ENCODE measurements around the gene KLHDC8A.
"Not testable (repeated sequence)": the region's sequence is repeated elsewhere in the genome, so short reads cannot be mapped to it uniquely, and the experiment has no call there.

The KLHDC8A gene

GRCh38 chr1:205356440-205357139 lies at the start of gene KLHDC8A:
TSS of gene KLHDC8A (minus strand) at chr1:205356922. CDS start at chr1:205343604, 13,318 bp downstream.
- FAIRE-seq (no peak), DNase-seq (ENCODE audit: insufficient read length, low spot score) (no peak)

- not testable (repeated sequence) for DNase-seq (ENCODE audit: insufficient read length, low spot score); FAIRE-seq
These were observed 49.5 kb upstream of the KLHDC8A start for GRCh38 chr1:205406252-205406651.

- not testable (repeated sequence) for FAIRE-seq; DNase-seq (ENCODE audit: insufficient read length, low spot score)
These were observed 47.8 kb upstream of the KLHDC8A start for GRCh38 chr1:205404484-205404883.

DNA sequence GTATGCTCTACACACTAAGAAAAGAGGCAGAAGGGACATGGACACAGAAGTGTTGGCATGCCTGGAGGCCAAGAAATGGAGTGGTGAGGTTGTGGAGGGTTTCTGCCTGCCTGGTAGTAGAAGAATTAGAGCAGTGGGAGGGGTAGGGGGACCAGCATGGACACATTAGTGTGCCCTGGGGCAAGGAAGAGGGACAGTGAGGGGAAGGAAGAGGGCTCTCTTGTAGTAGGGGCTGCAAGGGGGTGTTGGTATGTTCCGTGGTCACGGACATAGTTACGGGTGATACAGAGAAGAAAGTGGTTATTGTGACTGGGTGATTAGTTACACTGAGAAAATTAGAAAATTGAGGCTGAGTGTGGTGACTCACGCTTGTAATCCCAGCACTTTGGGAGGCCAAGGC lies 41.9 kb upstream of the KLHDC8A start:
- DNase-seq (ENCODE audit: insufficient read length, low spot score), result no peak
- FAIRE-seq, result no peak

GRCh38 chr1:205396967-205397616 lies 40.4 kb upstream of the KLHDC8A start:
- no peak for FAIRE-seq
- peak; percentile 69 for DNase-seq (ENCODE audit: insufficient read length, low spot score)

DNA sequence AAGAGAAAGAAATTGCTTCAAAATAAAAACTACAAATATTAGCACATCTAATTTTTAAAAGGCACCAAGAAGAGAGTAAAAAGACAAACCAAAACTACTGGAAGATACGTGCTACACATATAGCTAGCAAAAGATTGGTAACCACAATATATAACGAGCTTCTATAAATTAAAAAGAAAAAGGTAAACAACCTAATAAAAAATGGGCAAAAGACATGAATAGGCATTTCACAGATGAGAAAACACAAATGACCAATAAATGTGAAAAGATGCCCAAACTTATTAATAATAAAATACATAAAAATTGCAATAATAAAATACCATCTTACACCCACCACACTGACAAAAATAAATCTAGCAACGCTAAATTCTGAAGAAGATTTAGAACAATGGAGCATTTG lies 38.9 kb upstream of the KLHDC8A start:
- no peak for DNase-seq (ENCODE audit: insufficient read length, low spot score)
- no peak for FAIRE-seq

GRCh38 chr1:205392650-205393049 lies 35.9 kb upstream of the KLHDC8A start:
- FAIRE-seq (no peak), DNase-seq (ENCODE audit: insufficient read length, low spot score) (no peak)

DNA sequence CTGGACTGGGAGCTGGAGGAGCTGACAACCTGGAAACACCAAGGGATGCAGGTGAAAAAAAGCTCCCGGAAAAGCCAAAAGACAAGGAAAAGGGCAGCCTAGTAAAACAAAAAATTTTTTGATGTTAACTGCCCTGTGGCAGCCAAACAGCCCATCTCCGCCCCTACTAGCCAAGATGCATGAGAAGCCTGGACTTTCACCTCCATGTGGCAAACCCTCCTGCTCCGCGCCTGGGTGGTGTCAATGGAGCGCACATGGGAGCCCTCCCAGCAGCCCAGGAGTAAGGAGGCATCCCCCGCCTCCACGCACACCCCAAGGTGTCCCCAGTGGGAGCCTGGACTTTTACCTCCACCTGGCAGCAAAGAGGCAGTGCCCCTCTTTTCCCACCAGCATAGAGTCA lies 34.7 kb upstream of the KLHDC8A start:
- FAIRE-seq (no peak), DNase-seq (ENCODE audit: insufficient read length, low spot score) (no peak)

- no peak for FAIRE-seq
These were observed 31.1 kb upstream of the KLHDC8A start for GRCh38 chr1:205387845-205388244.

GRCh38 chr1:205382990-205383389 lies 26.3 kb upstream of the KLHDC8A start:
- not testable (repeated sequence) for FAIRE-seq; DNase-seq (ENCODE audit: insufficient read length, low spot score)

More at GRCh38 chr1:205387845-205388244, 31.1 kb upstream of the KLHDC8A start:
- no peak for DNase-seq (ENCODE audit: insufficient read length, low spot score)

GRCh38 chr1:205382561-205382960 lies 25.8 kb upstream of the KLHDC8A start:
- DNase-seq (ENCODE audit: insufficient read length, low spot score), result no peak
- FAIRE-seq, result no peak

GRCh38 chr1:205381305-205381704 lies 24.6 kb upstream of the KLHDC8A start:
- no peak for DNase-seq (ENCODE audit: insufficient read length, low spot score)
- FAIRE-seq, result no peak

DNA sequence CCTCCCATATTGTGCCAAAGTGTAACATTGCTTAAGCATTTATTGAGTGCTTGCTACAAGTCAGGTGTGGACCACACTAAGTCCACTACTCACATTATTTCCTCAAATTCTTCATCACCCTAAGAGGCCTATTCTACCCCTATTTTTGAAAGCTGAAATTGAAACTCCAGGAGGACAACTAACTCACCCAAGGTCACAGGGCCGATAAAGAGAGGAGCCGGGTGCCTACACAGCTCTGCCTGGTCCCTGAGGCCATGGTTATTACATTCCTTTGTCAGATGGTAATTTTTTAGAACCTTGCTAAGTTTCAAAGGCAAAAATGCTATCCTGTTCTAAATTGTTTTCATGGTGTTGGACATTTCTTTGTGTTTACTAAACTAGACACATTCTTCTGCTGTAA lies 24.2 kb upstream of the KLHDC8A start:
- no peak for FAIRE-seq

GRCh38 chr1:205379056-205379455 lies 22.3 kb upstream of the KLHDC8A start:
- no peak for DNase-seq (ENCODE audit: insufficient read length, low spot score)
- FAIRE-seq, result no peak

More for the DNA sequence above, 24.2 kb upstream of the KLHDC8A start:
- DNase-seq (ENCODE audit: insufficient read length, low spot score), result no peak

GRCh38 chr1:205377355-205377754 lies 20.6 kb upstream of the KLHDC8A start:
- FAIRE-seq, result no peak

GRCh38 chr1:205376739-205377138 lies 20.0 kb upstream of the KLHDC8A start:
- DNase-seq (ENCODE audit: insufficient read length, low spot score) (no peak), FAIRE-seq (no peak)

More at GRCh38 chr1:205377355-205377754, 20.6 kb upstream of the KLHDC8A start:
- DNase-seq (ENCODE audit: insufficient read length, low spot score), result no peak

DNA sequence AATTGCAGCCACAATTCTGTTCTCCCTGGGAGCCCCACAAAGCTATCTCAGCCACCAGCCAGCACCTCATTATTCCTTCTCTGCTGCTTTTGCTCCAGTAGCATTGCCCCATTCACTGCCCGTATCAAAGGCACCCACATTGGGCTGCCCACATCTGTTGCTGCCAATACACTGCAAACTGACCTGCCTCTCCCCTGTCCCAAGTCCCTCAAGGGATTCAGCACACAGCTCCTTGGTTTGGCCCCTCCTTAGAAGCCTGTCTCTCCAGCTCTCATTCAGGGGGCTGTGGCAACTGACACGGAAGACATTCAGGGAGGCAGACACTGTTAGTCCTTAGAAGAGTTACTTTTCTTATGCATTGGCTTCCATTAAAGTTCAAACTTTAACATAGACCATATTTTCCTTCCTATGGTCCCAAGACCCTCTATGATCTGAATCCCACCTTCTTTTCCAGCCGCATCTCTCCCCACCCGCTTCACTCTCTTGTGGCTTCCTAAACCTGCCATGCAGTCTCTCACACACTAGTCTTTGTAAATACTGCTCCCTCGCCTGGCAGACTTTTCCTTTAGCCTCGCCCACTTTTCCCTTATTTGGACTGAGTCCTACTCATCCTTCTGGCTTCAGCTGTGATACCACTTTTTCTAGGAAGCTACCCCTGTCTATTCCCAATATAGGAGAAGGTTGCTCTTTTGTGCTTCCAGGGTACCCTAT lies 19.3 kb upstream of the KLHDC8A start:
- peak; percentile 54 for DNase-seq (ENCODE audit: insufficient read length, low spot score)
- FAIRE-seq, result no peak

- FAIRE-seq (no peak), DNase-seq (ENCODE audit: insufficient read length, low spot score) (peak; percentile 47)
These were observed 17.7 kb upstream of the KLHDC8A start for GRCh38 chr1:205374210-205375078.

DNA sequence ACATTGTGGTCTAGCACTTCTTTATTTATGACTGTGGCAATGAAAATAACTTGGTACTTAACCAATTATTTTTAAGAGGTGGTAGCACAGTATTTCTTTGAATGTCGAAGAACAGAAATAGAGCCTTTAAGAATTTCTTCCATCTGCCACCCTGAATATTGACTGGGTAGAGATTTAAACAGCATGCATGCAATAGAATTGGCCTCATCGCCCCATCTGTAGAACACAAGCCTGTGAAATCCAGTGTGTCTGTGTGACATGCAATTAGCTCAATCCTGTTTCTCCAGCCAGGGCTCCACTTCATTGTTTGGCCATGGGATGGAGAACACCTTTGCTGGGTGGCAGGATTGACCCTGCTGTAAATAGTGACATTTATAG lies 17.1 kb upstream of the KLHDC8A start:
- no peak for FAIRE-seq

GRCh38 chr1:205373022-205373797 lies 16.5 kb upstream of the KLHDC8A start:
- no peak for DNase-seq (ENCODE audit: insufficient read length, low spot score)
- no peak for FAIRE-seq

More for the DNA sequence above, 17.1 kb upstream of the KLHDC8A start:
- no peak for DNase-seq (ENCODE audit: insufficient read length, low spot score)
